GM18867 (cell line): ENCODE results near the gene KLHDC8A.

Experiments used
- ATAC-seq: cut with Tn5 transposase; IDR thresholded peaks from one replicate; pipeline ENCODE4 v1.9.1; 2021; ENCODE audit warnings: mild to moderate bottlenecking, moderate library complexity; ENCODE audit not compliant: unreplicated experiment

Gene KLHDC8A

DNA sequence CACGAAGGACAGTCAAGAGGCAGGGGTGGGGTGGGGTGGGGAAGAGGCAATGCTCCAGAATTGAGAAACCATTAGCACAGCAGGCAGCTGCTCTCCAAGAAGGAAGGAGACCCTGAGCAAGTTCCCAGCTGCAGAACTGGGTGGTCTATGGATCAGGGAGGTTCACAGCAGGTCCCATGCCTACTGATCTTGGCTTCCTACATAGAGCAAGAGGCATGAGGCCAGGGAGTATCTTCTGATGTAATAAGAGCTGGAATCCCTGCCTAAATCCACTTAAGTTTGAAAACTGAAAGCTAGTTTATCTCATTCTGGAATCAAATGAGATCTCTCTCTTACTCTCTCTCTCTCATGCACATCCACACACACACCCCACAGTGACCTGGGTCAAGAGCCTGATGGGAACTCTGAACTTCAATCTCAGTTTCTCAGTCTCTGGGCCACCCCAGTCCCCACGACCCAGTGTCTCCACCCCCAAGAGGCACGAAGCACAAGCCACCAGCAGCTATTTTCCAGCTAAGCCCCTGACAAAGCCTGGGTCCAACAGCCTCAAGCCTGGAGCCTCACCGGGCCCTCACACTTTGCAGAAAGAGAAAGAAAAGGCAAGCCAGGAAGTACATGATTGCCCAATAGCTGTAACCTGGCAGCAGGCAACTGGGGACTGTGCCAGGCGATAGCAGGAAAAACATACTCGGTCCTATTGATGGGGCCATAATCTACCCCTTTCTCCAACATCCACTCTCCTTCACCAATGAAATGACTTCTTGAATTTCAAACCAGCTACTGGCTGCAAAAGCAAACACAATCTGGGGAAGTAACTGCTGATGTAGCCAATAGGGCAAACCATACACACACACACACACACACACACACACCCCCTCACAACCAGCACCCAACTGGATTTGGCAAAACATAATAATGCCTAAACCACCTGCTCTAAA is 37.4 kb downstream of the KLHDC8A start:
- no peak for ATAC-seq

DNA sequence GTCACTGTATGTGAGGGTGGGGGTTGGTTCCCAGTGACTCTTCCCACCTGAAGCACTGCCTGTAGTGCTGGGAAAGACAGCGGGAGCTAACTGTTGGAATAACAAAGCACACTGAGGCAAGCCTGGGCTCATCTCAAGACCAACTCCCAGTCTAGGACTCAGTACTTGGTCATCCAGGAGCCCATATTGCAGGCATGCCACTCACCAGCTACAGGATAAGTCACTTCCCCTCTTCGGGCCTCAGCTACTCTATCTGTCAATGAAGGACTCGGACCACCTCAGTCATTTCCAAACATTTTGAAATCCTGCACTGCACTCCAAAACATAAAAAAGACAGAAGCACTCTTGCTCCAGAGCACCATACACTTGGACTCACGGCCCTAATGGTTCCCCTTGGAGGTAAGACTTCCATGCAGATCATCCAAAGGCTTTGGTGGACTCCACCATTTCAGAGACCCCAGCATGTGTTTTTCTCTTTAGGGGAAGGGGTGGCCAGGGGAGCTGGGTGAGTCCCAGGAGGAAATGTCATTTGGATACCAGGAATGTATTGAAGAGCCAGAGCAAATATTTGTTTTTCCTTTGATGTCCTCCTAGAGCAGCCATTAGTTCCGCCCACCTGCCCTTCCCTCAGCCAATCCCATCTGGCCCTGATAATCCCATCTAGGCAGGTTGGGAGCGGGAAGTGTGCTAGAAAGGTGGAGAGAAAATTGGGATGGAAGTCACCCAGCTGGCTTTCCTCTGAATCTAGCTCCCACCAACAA is 38.3 kb downstream of the KLHDC8A start:
- ATAC-seq: no peak

DNA sequence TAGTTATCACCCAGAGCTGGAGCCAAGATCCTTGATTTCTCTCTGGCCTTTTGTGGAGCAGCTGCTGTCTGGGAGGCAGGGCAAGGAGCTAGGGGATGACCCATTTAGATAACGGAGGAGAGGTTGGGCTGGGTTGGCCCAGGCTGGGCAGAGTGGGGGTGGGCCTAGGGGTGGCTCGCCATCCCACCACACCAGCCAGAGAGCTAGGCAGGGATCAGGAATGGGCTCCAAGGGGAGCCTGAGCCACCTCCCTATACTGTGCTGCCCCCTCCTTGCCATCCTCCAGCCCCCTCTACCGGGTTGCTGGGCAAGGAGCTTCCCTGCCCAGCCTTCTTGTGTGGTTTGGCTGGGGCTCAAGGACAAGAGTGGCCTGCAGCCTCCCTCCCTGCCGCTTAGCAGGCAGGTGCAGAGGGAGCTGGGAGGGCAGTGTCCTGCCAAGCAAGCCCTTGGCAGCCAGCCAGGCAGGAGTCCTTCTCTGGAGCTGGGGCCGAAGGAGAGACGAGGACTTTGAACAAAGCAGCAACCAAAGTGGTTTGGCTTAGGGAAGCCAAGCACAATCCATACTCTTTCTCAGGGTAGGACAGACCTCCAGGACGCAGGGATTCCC is 39.3 kb downstream of the KLHDC8A start:
- ATAC-seq: no peak

DNA sequence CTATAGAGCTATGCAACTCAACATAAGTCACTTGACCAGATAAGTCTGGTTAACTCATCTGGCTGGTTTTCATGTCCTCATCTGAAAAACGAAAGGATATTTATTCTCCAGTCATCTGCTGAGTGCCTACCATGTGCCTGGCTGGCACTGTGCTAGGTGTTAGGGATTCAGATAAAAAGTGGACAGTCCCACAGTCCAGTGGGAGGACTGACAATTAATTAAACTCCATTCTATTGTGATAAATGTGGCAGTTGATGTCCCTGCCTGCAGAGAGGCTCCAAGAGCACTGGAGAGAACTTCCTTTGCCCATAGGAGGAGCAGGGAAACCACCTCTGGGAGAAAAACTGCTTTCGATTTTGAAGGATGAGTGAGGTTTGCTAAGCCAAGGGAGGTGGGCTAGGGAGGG is 40.6 kb downstream of the KLHDC8A start:
- ATAC-seq: no peak

DNA sequence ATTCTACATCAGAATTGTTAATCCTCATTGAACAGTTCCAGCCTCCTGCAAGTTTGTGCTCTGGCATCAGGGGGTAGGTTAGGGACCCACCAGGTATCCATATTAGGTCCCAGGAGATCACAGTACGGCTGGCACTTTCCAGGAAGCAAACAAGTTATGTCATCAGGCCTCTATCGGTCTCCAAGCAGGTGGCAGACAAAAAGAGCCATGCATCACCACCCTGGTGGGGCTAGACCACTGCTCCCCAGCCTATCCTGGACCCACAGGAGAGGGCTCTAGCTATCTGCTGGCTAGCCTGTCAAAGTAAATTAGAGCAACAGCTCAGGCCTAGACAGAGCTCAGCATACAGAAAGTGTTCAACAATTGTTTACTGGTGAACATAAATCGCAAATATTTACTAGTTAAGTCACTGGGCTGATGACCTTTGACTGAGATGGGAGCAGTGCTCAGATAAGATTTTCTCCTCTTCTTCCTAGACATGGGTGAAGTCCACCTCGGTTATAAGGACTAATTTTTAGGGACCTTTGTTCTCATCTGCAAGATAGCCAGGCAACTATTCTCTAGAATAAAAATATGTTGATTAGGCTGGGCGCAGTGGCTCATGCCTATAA is 41.6 kb downstream of the KLHDC8A start:
- ATAC-seq: no peak

DNA sequence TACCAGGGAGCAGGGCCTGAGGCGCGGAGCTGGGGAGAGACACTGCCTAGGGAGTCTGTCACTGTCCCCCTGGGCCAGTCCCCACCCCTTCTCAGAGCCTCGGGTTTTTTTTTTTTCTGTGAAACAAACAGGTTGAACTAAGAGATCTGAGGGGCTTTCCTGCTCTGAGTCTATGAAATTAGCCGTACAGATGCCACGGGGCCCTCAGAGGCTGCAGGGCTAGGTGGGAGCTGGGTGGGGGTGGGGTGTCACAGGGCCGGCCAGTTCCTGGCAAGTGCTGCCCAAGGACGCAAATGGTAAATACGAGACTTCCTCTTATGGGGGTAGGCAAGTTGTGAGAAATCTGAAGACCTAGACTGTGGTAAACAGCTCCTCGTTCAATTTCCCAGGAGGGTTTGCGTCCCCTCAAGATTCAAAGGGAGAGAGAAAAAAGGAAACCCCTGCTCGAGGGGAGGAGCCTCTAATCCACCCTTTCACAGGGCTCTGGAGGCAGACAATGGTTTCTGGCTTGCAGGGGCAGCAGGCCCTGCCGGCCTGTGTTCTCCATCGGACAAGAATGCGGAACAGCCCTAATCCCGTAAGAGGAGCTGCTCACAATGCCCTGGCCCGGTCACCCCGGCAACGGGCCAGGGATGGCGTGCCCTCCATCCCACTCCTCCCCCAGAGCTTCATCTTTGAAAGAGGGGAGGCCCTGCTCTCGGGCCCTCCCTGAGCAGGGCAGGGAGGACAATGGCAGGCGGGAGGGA is 43.0 kb downstream of the KLHDC8A start:
- ATAC-seq: no peak

DNA sequence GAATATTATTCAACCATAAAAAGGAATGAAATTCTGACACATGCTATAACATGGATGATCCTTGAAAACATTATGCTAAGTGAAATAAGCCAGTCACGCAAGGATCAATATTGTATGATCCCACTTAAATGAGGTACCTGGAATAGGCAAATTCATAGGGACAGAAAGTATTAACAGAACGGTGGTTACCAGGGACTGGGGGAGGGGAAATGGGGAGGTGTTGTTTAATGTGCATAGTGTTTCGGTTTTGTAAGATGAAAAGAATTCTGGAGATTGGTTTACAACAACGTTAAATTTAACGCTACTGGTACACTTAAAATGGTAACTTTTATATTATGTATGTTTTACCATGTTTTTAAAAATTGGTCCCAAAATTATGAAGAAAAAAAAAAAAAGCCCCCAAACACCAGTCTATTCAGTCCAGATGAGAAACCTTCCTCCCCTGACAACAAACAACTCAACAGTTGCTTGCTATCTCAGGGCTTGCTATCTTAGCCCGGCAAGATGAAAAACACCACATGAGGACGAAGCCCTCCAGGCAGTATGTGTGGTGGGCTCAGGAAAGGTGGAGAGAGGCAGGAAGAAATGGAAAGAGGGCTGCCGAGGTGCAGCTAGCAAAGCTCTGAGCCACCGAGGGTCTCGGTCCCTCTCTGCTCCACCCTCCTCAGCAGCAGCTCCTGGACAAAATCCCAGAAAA is 43.7 kb downstream of the KLHDC8A start:
- ATAC-seq: no peak

DNA sequence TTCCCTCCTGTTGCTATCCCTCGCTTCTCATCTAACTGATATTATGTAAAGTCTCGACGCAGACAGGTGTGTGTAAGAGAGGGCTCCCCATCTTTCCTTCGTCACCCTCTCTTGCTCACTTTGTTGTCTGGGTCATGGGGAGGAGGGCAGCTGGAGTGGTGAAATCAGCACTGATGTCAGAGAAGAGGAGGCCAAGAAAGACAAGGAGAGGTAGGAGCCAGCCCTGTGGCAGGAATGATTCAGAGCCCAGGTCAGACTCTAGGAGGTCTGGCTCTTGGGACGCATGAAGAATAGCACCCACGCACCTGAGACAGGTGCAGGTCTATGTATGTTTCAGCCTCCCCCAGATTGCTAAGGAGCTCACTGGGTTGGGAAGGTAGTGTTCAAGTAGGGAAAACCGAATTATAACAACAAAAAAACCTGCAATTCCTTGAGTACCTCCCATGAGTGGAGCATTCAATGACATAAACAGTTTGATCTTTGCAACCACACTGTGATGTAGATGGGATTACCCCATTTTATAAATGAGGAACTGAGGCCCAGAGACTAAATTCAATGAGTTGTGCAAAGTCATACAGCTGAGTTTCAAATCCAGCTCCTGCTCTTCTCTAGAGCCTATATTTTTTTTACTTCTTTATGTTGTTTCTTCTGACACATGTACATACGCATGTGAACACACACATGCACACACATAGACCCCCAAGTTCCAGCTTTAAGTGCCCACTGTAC is 45.6 kb downstream of the KLHDC8A start:
- ATAC-seq: no peak

DNA sequence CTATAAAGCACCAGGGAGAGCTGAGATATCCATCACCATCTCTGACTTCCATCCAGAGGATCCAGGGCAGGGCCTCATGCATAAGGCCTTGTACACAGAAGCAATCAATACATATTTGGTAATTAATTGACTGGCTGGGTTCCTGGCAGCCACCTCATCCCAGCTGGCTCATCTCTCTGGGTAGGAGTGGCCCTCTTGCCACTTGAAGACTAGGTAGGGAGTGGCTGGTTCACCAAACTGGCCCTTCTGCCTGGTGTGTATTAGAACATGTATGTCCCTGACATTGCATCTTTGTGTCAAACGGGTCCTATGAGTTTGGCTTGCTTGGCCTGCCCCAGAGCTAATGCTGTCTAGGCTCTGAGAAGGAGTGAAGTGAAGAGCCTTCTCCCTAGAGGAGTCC is 47.0 kb downstream of the KLHDC8A start:
- ATAC-seq: no peak

DNA sequence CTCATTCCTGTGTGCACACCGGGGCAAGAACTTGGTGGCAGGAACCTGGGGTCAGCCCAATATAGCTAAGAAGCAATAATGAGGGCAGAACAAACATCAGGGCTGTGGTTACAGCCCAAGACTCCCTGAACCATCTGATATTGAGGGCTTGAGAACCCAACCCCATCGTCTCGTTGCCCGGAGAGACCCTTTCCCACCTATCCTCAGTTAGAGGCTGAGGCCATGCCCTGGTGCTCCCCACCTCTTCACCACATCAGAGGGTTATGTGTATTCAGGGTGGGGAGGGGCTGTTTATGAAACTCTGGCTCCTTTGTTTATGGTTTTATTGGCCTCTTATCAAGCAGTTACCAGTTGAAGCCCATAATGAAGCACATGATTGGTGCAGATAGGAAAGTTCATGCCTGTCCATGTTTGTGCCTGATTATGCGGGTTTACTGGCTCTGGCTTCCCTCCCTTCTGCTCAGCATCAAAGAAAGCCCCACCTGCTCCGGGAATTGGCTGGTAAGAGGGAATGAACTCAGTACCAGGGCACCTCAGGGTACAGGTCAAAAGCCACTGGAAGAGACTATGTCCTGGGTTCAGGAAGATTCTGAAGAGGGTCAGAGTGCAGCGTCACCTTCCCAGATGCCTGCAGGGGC is 49.7 kb downstream of the KLHDC8A start:
- ATAC-seq: no peak

DNA sequence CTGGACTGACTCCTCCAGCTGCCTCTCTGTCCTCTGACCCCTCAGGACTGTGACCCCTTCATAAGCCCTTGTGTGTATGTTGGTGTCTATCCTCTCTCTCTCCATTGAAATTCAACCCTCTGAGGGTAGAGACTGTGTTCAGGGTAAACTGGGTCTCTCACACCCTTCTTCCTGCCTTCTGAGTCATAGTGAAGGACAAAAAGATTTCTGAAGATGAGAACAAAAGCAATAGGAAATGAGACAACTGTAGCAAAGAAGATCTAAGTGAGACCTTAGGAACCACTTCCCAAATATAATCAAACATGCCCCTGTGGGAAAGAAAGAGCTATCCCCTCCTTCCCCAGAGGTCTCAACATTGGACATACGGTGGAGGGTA is 52.0 kb downstream of the KLHDC8A start:
- ATAC-seq: no peak

DNA sequence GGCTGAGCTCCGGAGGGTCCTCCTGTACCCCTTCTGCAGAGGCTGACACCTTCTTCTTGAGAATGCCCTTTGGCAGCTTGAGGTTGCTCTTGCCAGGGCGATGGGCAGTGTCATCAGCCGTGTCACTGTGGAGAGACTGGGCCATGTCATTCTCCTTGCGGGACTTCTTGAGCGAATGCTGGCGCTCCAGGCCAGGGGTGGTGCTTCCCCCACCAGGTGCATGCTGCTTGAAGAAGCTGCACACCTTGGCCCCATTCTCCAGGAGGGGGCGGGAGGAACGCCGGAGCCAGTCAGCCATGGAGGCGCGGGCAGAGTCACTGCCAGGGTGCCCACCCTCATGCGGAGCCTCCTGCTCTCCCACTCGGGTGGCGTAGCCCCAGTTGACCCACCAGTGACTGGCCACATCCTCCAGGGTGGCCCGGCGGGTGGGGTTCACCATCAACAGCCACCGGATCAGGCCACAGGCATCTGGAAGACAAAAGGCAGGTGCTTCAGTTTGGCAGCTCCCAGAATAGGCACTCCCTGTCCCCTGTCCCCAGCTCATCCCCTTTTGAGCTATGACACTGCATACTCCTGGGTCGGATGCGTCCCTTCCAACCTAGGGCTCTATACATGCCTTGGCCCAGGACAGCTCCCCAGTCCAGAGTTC is 52.6 kb downstream of the KLHDC8A start:
- ATAC-seq: no peak

DNA sequence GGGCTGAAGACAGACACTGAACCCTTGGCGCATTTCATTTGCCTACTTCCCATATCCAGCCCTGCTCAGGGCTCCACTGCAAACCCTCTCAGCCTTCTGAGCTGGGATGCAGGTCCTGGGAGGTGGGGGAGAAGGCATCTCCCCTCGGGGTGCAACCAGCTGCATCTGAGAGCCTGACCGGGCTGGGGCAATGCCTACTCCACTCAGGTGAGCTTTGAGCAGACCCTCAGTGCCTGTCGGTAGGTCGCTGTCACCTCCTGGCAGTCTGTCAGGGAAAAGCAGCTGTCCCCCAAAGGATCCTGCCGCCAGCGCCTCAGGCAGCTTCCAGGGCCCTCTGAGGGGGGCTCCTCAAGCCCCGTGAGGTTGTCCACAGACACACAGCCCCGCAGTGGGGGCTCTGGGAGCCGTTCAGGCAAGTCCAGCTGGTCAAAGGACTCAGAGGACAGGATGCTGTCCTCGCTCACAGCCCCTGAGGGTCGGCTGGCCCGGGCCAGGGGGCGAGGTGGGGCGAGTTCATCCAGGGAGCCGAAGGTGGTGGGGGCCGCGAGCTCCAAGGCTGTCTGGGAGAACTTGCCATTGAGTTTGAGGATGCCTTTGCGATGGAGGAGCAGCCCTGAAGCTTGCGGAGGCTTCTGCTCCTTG is 53.4 kb downstream of the KLHDC8A start:
- ATAC-seq: no peak

DNA sequence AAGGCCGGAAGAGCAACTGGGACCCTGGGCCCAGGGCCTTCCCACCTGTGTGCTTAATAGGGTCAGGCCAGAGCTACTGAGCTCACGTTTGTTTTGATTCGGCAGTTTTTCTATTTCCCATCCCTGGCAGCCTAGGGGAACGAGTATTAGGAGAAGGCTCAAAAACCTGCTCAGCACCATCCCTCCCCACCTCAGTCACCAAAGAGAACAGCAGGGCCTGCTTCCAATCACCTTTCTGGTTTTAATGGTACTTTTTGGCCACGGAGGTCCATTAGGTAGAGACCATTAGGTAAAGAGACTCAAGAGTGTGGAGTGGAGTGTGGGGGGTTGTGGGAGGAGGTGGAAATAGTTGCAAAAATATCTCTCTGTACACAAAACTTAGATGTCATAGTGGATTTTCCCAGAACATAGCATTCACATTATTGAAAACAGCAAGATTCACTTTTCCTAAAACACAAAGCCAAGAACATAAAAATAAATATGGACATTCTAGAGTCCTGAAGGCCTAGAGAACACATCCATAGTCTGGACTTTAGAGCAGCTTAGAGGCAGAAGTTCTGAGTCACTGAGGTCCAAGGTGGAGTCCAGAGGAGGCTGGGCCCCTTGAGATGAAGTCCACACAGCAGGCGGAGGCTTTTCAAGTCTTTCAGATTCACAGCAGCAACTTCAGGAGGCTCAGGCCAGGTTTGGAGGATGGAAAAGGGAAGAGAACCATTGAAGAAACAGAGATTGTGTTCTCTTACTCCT is 54.7 kb downstream of the KLHDC8A start:
- ATAC-seq: no peak

DNA sequence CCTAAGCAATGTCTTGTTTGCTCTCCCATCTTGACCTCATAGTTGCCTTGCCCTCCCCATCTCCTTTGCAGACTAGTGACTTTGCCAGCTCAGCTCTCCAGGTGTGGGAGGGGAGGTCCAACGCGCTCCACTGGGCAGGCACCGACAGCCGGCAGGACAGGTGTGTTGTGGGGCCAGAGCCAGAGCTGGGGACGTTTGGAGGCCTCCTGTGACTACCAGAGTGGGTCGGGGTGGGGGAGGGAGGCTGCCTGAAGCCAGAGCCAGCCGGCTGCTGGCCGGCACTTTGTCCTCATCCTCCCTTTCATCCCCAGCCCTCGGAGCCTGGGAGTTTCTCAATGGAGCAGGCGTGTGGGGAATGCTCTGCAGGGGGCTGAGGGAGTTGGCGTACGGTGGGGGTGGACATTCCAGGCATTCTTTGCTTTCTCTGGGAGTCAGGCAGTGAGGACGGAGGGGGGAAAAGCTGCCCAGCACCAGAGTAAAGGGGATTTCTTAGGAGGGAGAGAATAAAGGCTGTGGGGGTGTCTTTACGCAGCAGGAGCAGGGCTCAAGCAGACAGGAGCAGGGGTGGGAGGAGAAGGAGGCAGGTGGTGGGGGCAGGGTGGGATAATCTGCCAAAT is 55.4 kb downstream of the KLHDC8A start:
- no peak for ATAC-seq

DNA sequence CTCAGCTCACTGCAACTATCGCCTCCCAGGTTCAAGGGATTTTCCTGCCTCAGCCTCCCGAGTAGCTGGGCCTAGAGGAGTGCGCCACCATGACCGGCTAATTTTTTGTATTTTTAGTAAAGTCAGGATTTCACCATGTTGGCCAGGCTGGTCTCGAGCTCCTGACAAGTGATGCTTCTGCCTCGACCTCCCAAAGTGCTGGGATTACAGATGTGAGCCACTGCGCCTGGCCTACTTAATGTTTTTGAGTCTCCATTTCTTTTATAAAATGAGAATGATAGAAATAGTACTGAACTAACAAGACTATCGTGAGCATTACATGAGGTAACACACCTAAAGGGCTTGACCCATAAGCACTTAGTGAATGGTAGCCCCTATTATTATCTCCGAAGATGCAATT is 56.6 kb downstream of the KLHDC8A start:
- no peak for ATAC-seq
